NCI-H1417 treated with DMSO at 0.1 percent for 48 hours (cell line): ENCODE results near the gene SLC23A2.
A peak's percentile ranks its signal among the peaks of the same experiment; 100 is the strongest.

Experiments used
- DNase-seq: peaks from one replicate; lab custom pipeline; 2025; lab: John Stamatoyannopoulos, UW

Gene SLC23A2

GRCh38 chr20:4966826-4967751 is 34.2 kb downstream of the SLC23A2 start:
- DNase-seq = peak; percentile 26

GRCh38 chr20:4962241-4962855 is 39.0 kb downstream of the SLC23A2 start:
- DNase-seq = no peak

GRCh38 chr20:4961746-4962145 is 39.6 kb downstream of the SLC23A2 start:
- DNase-seq = no peak

- DNase-seq = no peak
Observed at GRCh38 chr20:4959592-4959991, 41.7 kb downstream of the SLC23A2 start.

- no peak for DNase-seq
Observed at GRCh38 chr20:4957939-4958362, 43.4 kb downstream of the SLC23A2 start.

- no peak for DNase-seq
Observed at GRCh38 chr20:4957187-4957586, 44.1 kb downstream of the SLC23A2 start.

- peak; percentile 35 for DNase-seq
Observed at GRCh38 chr20:4956200-4956810, 45.0 kb downstream of the SLC23A2 start.

GRCh38 chr20:4953881-4954280 is 47.4 kb downstream of the SLC23A2 start:
- no peak for DNase-seq

GRCh38 chr20:4952229-4952628 is 49.1 kb downstream of the SLC23A2 start:
- no peak for DNase-seq

GRCh38 chr20:4951299-4951698 is 50.0 kb downstream of the SLC23A2 start:
- DNase-seq = no peak

GRCh38 chr20:4950841-4951240 is 50.5 kb downstream of the SLC23A2 start:
- no peak for DNase-seq

- DNase-seq = no peak
Observed at GRCh38 chr20:4950437-4950836, 50.9 kb downstream of the SLC23A2 start.

- DNase-seq = no peak
Observed at GRCh38 chr20:4949833-4950178, 51.5 kb downstream of the SLC23A2 start.

- DNase-seq = no peak
Observed at GRCh38 chr20:4947817-4948559, 53.3 kb downstream of the SLC23A2 start.

GRCh38 chr20:4946986-4947385 is 54.3 kb downstream of the SLC23A2 start:
- DNase-seq = no peak

GRCh38 chr20:4946585-4946984 is 54.7 kb downstream of the SLC23A2 start:
- DNase-seq = no peak

- DNase-seq = no peak
Observed at GRCh38 chr20:4944518-4945313, 56.6 kb downstream of the SLC23A2 start.

- no peak for DNase-seq
Observed at GRCh38 chr20:4942331-4942730, 59.0 kb downstream of the SLC23A2 start.

GRCh38 chr20:4937407-4938319 is 63.6 kb downstream of the SLC23A2 start:
- peak; percentile 50 for DNase-seq

GRCh38 chr20:4936851-4937406 is 64.4 kb downstream of the SLC23A2 start:
- DNase-seq = no peak
